Measurements from ENCODE around the gene ATP8B1.
A peak's percentile ranks its signal among the peaks of the same experiment; 100 is the strongest.

The ATP8B1 gene

GRCh38 chr18:57843386-57843785 lies 40.3 kb upstream of the ATP8B1 start:
- TF ChIP-seq CTCF (conservative IDR thresholded peaks at IDR 0.05; ENCODE audit: control insufficient read depth, insufficient read depth, low read depth, low read length), result no peak
- DNase-seq (ENCODE audit: low read depth), result no peak
- H3K4me3 ChIP-seq (ENCODE audit: control insufficient read depth, low read depth, low read length), result no peak overlapping the region

- TF ChIP-seq CTCF (conservative IDR thresholded peaks at IDR 0.05; ENCODE audit: control insufficient read depth, insufficient read depth, low read depth, low read length), result no peak
- no peak for DNase-seq (ENCODE audit: low read depth)
- H3K4me3 ChIP-seq (ENCODE audit: control insufficient read depth, low read depth, low read length), result no peak overlapping the region
Measured at GRCh38 chr18:57841568-57841967, 38.5 kb upstream of the ATP8B1 start.

GRCh38 chr18:57839942-57840381 lies 36.8 kb upstream of the ATP8B1 start:
- H3K4me3 ChIP-seq (ENCODE audit: control insufficient read depth, low read depth, low read length), result no peak overlapping the region
- DNase-seq (ENCODE audit: low read depth), result peak; percentile 48
- no peak for TF ChIP-seq CTCF (conservative IDR thresholded peaks at IDR 0.05; ENCODE audit: control insufficient read depth, insufficient read depth, low read depth, low read length)

GRCh38 chr18:57837917-57838548 lies 34.9 kb upstream of the ATP8B1 start:
- no peak for DNase-seq (ENCODE audit: low read depth)
- no peak overlapping the region for H3K4me3 ChIP-seq (ENCODE audit: control insufficient read depth, low read depth, low read length)
- TF ChIP-seq CTCF (conservative IDR thresholded peaks at IDR 0.05; ENCODE audit: control insufficient read depth, insufficient read depth, low read depth, low read length), result no peak

GRCh38 chr18:57836557-57836956 lies 33.4 kb upstream of the ATP8B1 start:
- DNase-seq (ENCODE audit: low read depth), result no peak
- no peak for TF ChIP-seq CTCF (conservative IDR thresholded peaks at IDR 0.05; ENCODE audit: control insufficient read depth, insufficient read depth, low read depth, low read length)
- H3K4me3 ChIP-seq (ENCODE audit: control insufficient read depth, low read depth, low read length), result no peak overlapping the region

GRCh38 chr18:57835904-57836303 lies 32.8 kb upstream of the ATP8B1 start:
- no peak for DNase-seq (ENCODE audit: low read depth)
- no peak overlapping the region for H3K4me3 ChIP-seq (ENCODE audit: control insufficient read depth, low read depth, low read length)
- no peak for TF ChIP-seq CTCF (conservative IDR thresholded peaks at IDR 0.05; ENCODE audit: control insufficient read depth, insufficient read depth, low read depth, low read length)

GRCh38 chr18:57834616-57835015 lies 31.5 kb upstream of the ATP8B1 start:
- DNase-seq (ENCODE audit: low read depth), result peak; percentile 68
- TF ChIP-seq CTCF (conservative IDR thresholded peaks at IDR 0.05; ENCODE audit: control insufficient read depth, insufficient read depth, low read depth, low read length), result no peak
- no peak overlapping the region for H3K4me3 ChIP-seq (ENCODE audit: control insufficient read depth, low read depth, low read length)

Data from fibroblast of mammary gland (primary cell).